GM21447 (cell line): Measurements from ENCODE around the gene TBPL2.
"Not testable (repeated sequence)": the region's sequence is repeated elsewhere in the genome, so short reads cannot be mapped to it uniquely, and the experiment has no call there.

Source experiments
- ATAC-seq: cut with Tn5 transposase; IDR thresholded peaks from one replicate; pipeline ENCODE4 v1.9.1; 2021; ENCODE audit not compliant: unreplicated experiment

Gene TBPL2

DNA sequence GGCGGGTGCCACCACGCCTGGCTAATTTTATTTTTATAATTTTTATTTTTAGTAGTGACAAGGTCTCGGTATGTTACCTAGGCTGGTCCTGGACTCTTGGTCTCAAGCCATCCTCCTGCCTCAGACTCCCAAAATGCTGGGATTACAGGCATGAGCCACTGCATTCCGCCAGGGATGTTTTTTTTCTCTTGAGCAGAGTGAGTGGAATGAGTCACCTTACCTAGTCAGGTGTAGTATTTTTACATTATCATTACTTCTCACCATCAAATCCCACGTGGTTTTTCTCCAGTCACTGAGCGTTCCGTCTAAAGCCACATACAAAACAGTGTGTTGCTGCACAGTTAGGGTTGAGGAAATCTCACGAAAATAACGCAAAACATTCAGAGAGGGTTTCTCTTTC lies 870 bp upstream of the TBPL2 start:
- ATAC-seq, result no peak

DNA sequence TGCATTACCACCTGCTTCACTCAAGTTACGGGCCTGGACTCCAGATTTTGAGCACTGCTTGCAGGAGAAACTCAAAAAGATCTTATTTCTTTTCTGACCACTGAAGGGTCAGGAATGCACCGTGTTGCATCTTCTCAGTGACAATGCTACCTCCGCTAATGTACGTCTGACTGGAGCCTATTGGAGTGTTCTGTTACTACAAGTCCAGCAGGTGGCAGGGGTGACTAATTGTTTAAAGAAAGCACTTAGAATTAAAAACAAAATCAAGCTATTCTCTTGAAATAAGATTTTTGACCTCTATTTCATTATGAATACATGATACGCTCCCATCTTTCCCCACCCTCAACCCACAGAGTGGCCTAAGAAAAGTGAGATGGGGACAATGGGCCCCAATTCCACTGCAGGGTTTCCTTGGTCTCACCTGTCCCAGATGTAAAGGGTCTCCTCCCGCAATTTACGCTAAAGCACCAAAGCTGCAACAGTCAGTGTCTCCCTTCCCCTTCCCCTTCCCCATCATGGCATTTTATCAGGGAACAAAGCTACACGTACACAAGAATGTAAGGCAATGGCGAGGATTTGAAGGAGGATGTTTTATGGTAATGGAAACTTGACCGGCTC lies 2.2 kb downstream of the TBPL2 start:
- no peak for ATAC-seq

DNA sequence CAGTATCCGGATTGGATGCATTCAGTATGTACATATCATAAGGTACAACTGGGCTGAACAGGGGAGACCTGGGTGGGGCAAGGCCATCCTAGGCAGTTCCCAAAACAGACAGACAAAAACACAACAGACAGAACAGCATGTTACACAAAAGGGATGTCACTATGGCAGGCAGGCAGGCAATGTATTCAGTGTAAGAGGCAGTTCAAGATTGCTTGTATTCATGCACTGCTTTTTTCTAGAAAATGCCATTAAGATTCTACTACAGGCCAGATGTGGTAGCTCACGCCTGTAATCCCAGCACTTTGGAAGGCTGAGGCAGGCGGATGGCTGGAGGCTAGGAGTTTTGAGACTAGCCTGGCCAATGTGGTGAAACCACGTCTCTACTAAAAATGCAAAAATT lies 3.5 kb downstream of the TBPL2 start:
- no peak for ATAC-seq

DNA sequence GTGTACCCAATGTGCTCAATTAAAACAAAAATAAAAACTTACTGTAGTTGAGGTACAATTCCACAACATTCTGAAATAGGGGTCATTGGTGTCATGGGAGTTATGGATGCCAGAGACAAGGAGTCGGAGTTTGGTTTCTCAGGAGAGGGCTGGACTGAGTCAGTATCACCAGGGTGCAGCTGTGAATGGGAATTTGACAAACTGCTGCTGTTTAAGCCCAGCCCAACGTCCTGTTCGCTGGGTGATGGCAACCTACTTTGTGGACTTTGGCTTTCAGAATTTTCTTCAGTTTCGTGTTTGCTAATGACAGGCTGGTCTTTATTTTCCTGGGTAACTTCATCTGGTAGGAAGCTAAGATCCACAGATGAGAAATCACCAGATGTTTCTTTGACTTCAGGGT lies 3.9 kb downstream of the TBPL2 start:
- ATAC-seq, result no peak

DNA sequence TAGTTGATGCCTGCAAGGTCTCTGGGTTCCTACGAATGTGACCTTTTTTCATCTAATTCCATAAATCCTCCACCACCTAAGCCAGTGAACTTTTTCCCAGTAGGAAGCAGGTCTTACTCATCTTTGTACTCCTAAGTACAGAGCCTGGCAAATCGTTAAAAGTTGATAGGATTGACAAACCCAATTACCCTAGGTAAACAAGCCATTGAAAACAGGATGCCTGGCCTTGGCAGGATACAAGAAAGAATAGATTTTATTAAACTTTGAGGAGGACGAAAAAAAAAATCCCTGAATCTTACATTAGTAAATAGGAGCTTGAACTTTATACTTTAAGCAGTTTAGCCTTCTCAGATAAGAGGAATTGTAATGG lies 5.6 kb downstream of the TBPL2 start:
- ATAC-seq, result no peak

DNA sequence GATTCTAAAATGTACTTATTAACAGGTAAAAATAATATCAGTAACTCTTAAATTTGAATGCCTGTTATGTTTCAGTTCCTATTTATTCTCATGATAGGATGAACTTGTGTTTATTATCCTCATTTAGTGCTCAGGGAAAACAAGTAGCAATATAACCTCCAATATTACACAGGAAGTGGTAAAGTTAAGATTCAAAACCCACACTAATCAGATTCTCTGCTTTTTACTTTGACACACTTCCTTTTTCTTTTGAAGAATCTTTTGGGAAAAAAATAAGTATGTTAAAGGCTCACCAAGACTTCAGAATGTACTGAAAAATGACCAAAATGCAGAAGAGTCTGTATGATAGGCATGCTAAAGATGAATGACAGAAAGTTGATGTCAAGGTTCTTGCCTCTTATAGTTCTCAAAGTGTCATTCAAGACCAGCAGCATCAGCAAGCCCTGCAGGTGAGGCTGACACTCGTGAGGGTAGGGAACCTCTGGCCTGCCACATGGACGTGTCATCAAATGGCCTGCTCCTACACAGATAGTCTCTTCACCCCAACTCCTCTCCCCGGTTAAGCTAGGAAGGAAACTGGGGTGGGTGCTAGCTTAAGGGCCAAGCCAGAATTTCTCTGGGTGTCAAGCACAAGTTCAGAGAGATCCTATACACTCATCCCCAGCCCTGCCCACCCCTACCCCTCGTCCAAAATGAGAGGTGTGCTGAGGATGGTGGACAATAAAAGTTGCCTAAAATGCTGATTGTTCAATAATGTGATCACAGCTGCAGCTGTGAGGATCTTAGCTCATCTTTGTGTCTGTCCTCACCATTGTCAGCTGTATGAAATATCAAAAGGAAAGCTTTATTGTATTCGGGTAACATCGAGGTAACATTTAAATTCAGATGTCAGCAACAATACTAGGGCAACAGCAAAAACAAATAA lies 6.3 kb downstream of the TBPL2 start:
- no peak for ATAC-seq

DNA sequence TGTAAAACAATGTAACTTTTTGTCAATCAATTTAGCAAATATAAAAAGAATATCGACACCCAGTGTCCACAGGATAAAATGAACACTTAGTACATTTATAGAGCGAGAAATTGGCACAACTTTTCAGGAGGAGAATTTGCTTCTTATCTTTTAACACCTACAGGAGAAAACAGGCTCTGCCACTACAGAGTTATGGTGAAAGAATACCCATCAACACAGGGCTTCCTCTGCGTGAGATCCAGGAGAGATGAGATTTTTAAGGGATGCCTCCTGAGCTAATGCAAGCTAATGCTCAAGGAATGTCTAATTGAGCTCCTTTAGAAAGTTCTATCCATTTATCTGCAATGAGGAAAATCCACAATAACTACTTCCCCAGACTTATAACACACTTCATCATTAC lies 7.8 kb downstream of the TBPL2 start:
- no peak for ATAC-seq

DNA sequence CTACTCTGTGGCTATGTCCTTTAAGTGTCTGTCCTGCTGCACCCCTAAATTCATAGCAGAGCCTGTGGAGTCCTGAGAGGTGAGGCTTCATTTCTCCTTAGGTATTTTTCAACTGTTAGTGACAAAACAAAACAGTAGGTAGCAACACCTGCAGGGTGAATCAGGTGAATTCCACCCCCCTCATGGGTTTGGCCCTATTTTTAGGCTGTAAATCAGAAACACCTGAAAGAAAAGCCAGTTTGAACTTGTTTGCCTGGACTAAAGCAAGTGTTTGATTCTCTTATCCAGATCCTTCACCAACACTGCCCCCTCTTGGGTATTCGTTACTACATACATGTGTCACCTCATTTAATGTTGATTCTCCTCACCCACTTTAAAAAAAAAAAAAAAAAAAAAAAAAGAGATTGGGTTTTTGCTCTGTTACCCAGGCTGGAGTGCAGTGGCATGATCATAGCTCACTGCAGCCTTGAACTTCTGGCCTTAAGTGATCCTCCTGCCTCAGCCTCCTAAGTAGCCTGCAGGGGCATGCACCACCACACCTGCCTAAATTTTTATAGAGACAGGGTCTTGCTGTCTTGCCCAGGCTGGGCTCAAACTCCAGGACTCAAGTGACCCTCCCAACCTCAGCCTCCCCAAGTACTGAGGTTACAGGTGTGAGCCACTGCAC lies 10.3 kb downstream of the TBPL2 start:
- ATAC-seq, result no peak

DNA sequence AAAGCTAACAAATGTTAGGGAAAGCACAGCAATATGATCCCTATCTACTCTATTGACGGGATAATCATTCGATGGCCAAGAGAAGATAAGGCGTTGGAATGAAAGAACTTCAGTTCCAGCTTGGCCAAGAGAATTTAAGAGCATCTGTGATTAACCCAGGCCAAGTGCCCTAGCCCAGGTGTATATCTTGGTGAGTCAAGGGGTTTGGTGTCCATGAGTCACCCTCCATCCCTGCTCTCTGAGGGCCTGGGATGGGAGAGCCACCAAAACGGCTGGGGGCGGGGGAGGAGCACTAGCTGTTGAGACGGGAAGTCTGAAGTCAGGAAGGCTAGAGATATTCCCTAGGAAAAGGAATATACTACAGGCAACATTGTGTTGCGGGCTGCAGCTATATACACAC lies 13.0 kb downstream of the TBPL2 start:
- no peak for ATAC-seq

DNA sequence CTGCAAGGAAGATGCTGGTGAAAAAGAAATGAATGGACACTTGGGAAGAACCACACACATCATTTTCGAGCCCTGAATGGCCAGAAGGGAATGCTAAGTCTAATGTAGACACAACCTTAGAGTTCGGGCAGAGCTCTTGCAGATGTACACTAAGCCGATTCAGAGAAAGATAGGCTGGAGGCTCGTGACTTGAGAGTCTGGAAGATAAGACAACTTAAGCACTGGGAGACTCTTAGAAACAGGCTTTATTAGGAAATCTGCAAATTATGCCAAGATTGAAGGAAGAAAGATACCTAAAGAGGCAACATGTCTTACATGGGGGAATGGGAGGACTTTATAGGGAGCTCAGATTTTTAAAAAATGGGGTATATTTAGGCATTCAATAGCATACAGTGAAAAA lies 13.5 kb downstream of the TBPL2 start:
- ATAC-seq, result no peak

DNA sequence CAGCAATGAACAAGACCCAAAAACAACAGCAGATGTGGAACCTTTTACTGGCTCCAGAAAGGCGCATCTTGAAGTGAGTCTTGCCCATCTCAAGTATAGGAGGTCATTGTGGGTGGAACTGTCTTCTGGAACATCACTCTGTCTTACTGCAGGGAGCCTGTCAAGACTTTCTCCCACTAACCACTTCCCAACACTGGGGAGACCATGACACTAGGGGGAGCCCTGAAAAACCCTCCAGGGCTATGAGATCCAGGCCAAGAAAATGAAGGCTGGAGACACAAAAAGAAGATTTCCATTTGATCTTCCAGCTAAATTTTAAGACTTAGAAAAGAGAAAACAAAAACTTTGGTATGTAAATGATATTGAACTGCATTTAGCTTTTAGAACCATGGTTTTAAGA lies 15.3 kb downstream of the TBPL2 start:
- ATAC-seq, result no peak

DNA sequence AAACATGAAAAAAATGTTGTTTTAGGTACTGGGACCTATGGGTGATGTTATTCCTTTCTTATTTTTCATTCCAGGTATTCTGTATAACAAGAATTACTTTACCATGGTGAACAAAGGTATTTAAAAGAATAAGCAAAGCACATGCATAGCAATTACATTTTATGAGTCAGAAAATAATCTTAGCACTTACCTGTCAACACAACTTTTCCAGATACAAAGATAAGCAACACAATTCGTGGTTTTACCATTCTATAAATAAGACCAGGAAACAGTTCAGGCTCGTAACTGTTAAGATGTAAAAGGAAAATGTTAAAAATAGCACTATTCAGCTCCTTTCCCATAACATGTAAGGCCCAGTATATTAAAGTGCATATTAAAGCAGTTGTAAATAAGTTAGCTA lies 16.4 kb downstream of the TBPL2 start:
- ATAC-seq, result no peak

DNA sequence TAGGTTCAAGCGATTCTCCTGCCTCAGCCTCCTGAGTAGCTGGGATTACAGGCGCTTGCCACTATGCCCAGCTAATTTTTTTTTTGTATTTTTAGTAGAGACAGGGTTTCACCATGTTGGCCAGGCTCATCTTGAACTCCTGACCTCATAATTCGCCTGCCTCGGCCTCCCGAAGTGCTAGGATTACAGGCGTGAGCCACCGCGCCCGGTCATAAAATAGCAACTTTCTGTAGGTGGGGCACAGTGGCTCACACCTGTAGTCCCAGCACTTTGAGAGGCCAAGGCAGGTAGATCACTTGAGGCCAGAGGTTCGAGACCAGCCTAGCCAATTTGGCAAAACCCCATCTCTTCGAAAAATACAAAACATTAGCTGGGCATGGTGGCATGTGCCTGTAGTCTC lies 18.1 kb downstream of the TBPL2 start:
- not testable (repeated sequence) for ATAC-seq

DNA sequence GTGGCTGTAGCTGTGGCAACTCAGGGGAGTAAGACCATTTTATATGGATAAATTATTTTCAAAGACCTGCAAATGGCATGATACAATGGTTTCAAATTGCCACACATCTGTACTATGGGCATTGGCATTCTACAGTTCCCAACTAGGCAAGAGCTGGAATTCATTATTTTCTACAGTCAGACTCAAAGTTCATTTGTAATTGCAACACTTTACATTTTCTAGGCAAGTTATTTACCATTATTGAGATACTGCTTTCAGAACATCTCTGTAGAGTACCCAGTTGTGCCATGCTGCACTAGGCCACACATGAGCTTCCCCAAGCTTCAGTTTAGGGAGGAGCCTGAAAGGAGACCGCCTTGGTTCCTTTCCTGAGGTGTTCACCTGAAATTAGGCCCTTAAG lies 20.8 kb downstream of the TBPL2 start:
- ATAC-seq, result no peak

DNA sequence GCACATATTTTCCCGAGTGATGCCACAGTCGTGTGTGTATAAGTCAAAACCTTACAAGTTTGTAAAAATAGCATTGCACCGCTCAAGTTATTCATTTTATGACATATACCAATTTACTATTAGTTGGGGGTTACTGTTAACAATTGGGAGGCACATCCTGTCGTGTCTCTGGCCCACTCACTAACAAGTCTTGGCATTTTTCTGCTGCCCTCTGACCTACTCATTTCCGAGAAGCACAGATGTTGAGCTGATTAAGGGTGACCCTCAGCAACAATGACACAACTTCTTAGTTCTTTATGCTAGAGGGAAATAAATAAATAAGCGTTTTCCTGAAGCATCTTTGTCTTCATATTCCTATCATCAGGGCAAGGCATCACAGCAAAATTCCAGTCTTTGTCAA lies 22.0 kb downstream of the TBPL2 start:
- no peak for ATAC-seq

DNA sequence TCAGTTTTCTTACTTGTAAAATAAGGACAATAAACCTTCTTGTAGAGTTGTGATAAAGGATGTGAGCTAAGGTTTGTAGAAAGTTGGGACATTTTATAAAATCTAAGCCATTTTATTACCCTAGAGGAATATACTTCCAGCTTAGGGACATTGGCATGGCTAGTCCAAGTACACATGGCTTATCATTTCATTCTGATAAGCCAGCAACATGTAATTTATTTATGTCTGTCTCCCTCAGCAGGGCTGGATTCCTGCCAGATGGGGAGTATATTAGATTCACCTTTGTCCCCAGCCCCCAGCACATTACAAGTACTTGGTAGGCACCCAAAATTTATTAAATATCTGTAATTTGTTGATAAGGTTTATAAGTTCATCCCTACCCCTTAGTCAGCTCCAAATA lies 22.5 kb downstream of the TBPL2 start:
- ATAC-seq, result no peak

DNA sequence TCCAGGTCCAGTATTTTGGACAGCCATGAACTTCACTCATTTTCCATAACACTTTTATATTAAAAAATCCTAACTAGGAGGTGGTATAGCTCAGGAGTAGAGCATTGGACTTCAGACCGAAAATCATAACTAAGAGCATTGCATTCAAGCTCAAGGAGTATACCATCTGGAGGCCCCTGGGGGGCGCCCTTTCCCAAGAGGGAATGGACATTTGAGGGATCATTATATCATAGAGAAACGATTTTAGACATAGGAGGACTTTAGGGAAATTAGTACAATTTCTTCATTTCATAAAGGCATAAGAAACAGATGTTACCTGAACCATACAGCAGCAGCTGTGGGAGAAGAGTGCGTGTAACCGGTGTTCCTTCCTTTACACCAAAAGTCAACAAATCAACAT lies 23.6 kb downstream of the TBPL2 start:
- no peak for ATAC-seq

DNA sequence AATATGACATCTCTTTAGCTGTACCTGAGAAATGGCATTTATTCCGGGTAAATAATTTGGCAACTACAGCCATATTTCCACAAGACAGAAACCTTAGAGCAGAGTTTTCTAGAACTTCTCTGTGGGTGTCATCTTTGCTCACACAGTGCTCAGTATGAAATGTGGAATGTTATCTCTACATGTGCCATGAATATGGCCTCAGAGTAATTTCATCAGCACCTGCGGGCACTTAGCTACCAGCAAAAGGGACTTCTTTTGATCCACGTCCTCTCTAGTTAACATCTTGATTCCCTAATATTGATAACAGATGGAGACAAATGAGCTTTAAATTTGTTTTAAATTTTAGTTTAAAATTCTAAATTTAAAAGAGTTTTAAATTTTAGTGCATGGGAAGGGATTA lies 25.9 kb downstream of the TBPL2 start:
- ATAC-seq, result no peak

DNA sequence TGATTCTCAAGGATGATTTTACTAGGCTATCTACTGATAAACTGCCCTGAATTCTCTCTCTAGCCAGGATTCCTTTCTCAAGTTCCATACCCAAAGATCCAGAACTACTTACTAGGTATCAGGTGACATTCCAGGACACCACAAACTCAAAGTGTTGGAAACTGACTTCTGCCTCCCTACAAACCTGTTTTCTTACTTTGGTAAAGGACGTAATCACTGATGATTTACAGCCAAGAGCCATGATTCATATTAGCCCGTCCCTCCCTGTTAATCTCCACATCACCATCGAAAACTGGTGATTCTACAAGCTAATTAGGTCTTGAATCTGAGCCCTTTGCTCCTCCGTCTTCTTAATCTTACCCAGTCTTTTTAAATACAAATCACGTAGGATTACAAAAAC lies 27.7 kb downstream of the TBPL2 start:
- no peak for ATAC-seq

DNA sequence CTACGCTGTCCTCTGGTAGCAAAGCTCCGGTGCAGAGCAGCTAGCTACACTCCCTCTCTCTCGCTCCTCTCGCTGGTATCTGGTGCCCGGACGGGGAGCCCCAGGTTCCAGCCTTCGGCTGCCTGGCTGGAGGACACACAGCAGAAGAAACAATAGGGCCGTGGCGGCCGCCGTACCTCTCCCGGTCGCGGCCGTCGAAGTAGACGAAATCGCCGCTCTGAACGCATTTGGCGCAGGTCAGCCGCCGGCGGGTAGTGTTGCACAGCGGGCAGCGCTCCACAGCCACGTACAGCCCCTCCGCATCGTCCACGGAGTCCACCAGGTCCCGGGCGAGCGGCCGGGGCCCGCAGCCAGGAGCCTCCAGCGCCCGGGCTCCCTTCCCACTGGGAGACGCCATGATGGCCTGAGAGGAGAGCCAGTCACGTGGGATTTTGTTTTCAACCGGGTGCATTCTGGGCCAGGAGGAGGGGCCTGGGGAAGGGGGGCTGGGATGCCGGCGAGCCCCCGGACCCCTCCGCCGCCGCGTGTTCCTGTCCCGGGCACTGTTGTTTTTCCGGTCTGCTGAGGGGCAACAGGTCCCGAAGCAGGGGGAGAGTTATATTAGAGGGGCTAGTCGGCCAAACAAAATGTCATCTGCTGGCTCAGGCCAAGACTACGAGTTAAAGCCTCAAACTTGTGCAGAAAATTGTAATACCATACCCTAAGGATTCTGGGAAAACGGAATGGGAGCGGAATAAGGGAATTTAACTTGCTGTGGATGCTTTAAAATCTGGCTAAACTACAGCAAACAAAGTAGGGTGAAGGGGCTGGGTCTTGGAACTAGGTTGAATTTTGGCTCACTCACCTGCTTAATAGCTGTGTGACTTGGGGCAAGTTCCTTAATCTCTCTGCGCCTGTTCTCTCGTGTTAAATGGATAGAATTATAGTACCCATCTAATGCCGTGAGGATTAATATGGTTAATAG lies 28.7 kb downstream of the TBPL2 start, which contains the start of gene ATG14:
ATG14 (minus strand) TSS at position 405 of the 964 bp plus-strand sequence; CDS start at position 397, 8 bp downstream.
- ATAC-seq, result peak; percentile 98

DNA sequence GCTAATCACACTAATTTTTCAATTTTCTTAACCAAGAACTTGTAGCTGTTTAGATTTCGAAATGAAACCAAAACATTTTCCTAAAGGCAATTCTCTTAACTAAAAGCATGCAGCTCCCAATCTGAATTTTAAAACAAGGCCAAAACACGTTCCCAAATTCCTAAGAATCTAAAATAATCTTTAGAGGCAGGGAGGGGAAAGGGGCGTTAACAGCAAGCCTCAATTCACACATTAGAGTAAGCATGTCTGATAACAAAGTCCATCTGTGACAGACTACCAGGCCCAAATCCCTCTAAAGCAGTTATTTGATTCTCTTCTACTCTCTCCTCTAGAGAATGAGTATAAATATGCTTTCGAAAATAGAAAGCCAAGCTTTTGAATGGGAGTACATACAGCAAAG lies 29.5 kb downstream of the TBPL2 start:
- no peak for ATAC-seq
